ENCODE data around the gene RLF.

DNA sequence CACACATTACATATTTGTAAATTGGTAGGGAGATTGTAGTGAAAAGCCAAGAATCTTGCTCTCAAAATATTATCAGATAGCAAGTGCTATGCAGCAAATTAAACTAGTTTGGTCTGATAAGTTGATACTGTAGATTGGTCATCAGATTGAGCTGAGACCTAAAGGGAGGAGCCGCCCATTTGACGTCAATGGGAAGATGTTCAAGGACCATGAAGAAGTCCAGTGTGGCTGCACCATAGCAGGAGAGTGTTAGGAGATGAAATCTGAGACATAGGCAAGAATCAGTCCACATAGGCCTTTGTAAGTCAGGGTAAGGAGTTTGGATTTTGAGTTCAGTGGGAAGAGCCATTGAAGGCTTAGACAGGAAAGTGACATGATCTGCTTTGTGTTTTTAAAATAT is 113.1 kb downstream of the RLF start:
- TF ChIP-seq PHF8 (IDR thresholded peaks at IDR 0.05; ENCODE audit: borderline replicate concordance, low read length), result no peak
- TF ChIP-seq ZNF121 (CRISPR knock-in tag; conservative IDR thresholded peaks at IDR 0.05), result no peak
- no peak for TF ChIP-seq SIN3A (IDR thresholded peaks at IDR 0.05; ENCODE audit: borderline replicate concordance in 2 of 2, control insufficient read depth in 1 of 2, low read depth in 2 of 2, low read length in 2 of 2)
- TF ChIP-seq, protein P1, sequence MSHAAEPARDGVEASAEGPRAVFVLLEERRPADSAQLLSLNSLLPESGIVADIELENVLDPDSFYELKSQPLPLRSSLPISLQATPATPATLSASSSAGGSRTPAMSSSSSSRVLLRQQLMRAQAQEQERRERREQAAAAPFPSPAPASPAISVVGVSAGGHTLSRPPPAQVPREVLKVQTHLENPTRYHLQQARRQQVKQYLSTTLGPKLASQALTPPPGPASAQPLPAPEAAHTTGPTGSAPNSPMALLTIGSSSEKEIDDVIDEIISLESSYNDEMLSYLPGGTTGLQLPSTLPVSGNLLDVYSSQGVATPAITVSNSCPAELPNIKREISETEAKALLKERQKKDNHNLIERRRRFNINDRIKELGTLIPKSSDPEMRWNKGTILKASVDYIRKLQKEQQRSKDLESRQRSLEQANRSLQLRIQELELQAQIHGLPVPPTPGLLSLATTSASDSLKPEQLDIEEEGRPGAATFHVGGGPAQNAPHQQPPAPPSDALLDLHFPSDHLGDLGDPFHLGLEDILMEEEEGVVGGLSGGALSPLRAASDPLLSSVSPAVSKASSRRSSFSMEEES (CRISPR knock-in tag; IDR thresholded peaks at IDR 0.05), result no peak
- no peak for TF ChIP-seq HDAC2 (IDR thresholded peaks at IDR 0.05)
- TF ChIP-seq PCBP1 (IDR thresholded peaks at IDR 0.05; ENCODE audit: low read depth, low read length, poor library complexity, severe bottlenecking), result no peak
- no peak for TF ChIP-seq EZH2 (IDR thresholded peaks at IDR 0.05; ENCODE audit: borderline replicate concordance, low read depth, low read length)
- TF ChIP-seq POLR2A (conservative IDR thresholded peaks at IDR 0.05), result no peak
- TF ChIP-seq ESRRA (IDR thresholded peaks at IDR 0.05; ENCODE audit: borderline replicate concordance, low read depth), result no peak
- TF ChIP-seq FOS (IDR thresholded peaks at IDR 0.05; ENCODE audit: extremely low read depth, insufficient read length), result no peak
- no peak for TF ChIP-seq ZBTB40 (IDR thresholded peaks at IDR 0.05)
- no peak for TF ChIP-seq ZBTB40 (CRISPR knock-in tag; IDR thresholded peaks at IDR 0.05)
- no peak for TF ChIP-seq SPI1 (IDR thresholded peaks at IDR 0.05; ENCODE audit: borderline replicate concordance, low read depth, low read length)
